Transverse colon (tissue), 3 donors: Measurements from ENCODE around the gene KCNG4.

Experiments
- POLR2A ChIP-seq: fragments of 450-650 bp; IDR thresholded peaks from one replicate; pipeline ENCODE4 v1.6.1; 2016; ENCODE audit warnings: antibody characterized with exemption, mild to moderate bottlenecking, moderate library complexity
- TF ChIP-seq, protein P1 (sequence below), 5 experiments: fragments of 200-600 bp in 3 of 5; fragments of 450-650 bp in 2 of 5; sonication (generic) in 3 of 5; IDR thresholded peaks; 1 replicate in 2 of 5; 2 replicates in 3 of 5; pipeline ENCODE4 v1.5.1; 2016 to 2017; ENCODE audit warnings: antibody characterized with exemption in 5 of 5, inconsistent platforms in 3 of 5, mild to moderate bottlenecking in 2 of 5, moderate library complexity in 1 of 5

DNA sequence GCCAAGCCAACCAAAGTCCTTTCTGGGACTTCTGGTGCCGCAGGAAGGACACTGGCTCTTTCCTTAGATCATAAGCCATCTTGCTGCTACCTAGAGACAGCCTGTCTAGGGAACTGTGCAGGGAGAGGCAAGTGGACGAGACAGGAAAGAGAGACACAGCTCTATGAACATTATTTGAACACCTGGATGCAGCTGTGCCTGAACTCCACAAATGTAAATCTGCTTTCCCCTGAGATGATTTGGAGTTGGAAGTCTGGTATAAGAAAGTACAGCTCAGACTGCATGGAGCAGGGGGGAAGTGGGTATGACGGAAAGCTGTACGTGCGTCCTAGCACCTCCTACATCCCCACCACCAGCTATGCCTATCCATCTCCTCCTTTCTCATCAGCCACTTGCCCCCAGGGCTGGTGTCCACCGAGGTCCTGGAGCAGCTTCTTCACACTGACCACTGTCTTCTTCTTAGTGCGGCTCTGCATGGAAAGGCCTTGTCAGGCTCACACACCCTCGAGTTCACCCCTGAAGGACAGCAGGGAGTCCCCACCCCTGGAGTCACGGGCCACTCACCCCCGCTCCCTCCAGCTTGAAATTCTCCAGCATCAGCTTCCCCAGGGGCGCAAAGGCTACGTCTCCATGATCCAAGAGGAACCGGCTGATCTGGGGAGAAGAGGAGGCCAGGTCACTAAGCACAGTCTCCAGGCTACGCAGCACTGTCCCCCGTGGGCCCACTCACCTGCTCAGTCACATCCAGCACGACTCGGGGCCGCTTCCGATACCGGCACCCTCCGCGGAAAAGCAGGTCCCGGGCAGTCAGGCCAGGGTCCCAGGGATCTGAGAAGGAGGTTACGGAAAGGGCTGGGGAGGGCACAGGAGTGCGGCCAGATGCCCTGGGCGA is 56.9 kb downstream of the KCNG4 start:
- TF ChIP-seq, protein P1, sequence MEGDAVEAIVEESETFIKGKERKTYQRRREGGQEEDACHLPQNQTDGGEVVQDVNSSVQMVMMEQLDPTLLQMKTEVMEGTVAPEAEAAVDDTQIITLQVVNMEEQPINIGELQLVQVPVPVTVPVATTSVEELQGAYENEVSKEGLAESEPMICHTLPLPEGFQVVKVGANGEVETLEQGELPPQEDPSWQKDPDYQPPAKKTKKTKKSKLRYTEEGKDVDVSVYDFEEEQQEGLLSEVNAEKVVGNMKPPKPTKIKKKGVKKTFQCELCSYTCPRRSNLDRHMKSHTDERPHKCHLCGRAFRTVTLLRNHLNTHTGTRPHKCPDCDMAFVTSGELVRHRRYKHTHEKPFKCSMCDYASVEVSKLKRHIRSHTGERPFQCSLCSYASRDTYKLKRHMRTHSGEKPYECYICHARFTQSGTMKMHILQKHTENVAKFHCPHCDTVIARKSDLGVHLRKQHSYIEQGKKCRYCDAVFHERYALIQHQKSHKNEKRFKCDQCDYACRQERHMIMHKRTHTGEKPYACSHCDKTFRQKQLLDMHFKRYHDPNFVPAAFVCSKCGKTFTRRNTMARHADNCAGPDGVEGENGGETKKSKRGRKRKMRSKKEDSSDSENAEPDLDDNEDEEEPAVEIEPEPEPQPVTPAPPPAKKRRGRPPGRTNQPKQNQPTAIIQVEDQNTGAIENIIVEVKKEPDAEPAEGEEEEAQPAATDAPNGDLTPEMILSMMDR (IDR thresholded peaks at IDR 0.05) = no peak
- TF ChIP-seq POLR2A = no peak
